Neural crest cell (in vitro differentiated cells): ENCODE results near the gene TMC7. TPM values are rescaled to one million over a fixed set of nuclear protein-coding genes. Genes with fewer than 3 reads are reported as not detected.
A peak's percentile ranks its signal among the peaks of the same experiment; 100 is the strongest.

Source experiments
- DNase-seq: peaks from one replicate; pipeline ENCODE4 v3.0.0; 2021; ENCODE audit warnings: low read depth, mixed read lengths, low spot score
- H3K27ac Mint-ChIP-seq: one replicate; pipeline ENCODE4 v1.8.0; 2021; ENCODE audit warnings: mild to moderate bottlenecking, mixed read lengths; ENCODE audit not compliant: unreplicated experiment
- H3K27me3 Mint-ChIP-seq: 2 replicates; pipeline ENCODE4 v1.8.0; 2021; ENCODE audit warnings: low read depth, mild to moderate bottlenecking, mixed read lengths
- H3K36me3 Mint-ChIP-seq: 2 replicates; pipeline ENCODE4 v1.8.0; 2021; ENCODE audit warnings: low read depth, mild to moderate bottlenecking, mixed read lengths
- H3K4me1 Mint-ChIP-seq: 2 replicates; pipeline ENCODE4 v1.8.0; 2021; ENCODE audit warnings: mixed read lengths
- H3K4me3 Mint-ChIP-seq: one replicate; pipeline ENCODE4 v1.8.0; 2021; ENCODE audit warnings: mild to moderate bottlenecking, mixed read lengths
- H3K9me3 Mint-ChIP-seq: 2 replicates; pipeline ENCODE4 v1.8.0; 2021; ENCODE audit warnings: mixed read lengths
- total RNA-seq: library from RNA; stranded (reverse); gene quantifications from 2 replicates; pipeline ENCODE4 v1.2.1, GENCODE V29; 2021
- TF ChIP-seq, protein P1 (sequence below): fragments of 200-600 bp; sonication (generic); conservative IDR thresholded peaks from 2 replicates; pipeline ENCODE4 v1.5.0; 2021; ENCODE audit warnings: antibody characterized with exemption, mild to moderate bottlenecking

Gene TMC7
- total RNA-seq, 1 donor from 2014 or later: 3.9 TPM

DNA sequence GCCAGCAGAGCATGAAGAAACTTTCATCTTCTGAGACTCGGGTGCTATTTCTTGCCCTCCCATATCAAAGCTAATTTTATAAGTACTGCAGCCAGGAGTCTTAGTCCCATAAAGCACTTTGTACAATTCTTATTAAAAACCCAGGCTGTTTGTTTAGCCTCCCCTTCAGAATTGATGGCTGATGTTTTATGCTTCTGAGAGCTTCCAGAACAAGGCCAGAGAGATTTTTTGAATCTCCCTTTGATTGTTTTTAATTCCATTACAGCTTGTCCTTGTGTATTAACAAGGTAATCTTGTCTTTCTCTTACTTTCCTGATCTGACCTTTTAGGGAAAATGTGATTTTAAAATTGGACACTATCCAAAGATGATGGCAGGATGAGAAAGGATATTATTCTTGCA, 99.9 kb downstream of the TMC7 start:
- H3K4me3 Mint-ChIP-seq: no peak overlapping the region
- peaks cover 23% of the 10 kb centered on the region for H3K36me3 Mint-ChIP-seq
- peaks cover 10% of the 10 kb centered on the region for H3K27me3 Mint-ChIP-seq
- no peak overlapping the region for H3K27ac Mint-ChIP-seq
- TF ChIP-seq, protein P1, sequence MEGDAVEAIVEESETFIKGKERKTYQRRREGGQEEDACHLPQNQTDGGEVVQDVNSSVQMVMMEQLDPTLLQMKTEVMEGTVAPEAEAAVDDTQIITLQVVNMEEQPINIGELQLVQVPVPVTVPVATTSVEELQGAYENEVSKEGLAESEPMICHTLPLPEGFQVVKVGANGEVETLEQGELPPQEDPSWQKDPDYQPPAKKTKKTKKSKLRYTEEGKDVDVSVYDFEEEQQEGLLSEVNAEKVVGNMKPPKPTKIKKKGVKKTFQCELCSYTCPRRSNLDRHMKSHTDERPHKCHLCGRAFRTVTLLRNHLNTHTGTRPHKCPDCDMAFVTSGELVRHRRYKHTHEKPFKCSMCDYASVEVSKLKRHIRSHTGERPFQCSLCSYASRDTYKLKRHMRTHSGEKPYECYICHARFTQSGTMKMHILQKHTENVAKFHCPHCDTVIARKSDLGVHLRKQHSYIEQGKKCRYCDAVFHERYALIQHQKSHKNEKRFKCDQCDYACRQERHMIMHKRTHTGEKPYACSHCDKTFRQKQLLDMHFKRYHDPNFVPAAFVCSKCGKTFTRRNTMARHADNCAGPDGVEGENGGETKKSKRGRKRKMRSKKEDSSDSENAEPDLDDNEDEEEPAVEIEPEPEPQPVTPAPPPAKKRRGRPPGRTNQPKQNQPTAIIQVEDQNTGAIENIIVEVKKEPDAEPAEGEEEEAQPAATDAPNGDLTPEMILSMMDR: no peak
- no peaks in the 10 kb centered on the region for H3K9me3 Mint-ChIP-seq
- peaks cover 7% of the 10 kb centered on the region for H3K4me1 Mint-ChIP-seq
- DNase-seq: no peak

- TF ChIP-seq, protein P1: no peak
- DNase-seq: no peak
- Mint-ChIP-seq H3K27me3 (peaks cover 10% of the 10 kb centered on the region), H3K27ac (no peak overlapping the region), H3K36me3 (peaks cover 18% of the 10 kb centered on the region), H3K9me3 (no peaks in the 10 kb centered on the region), H3K4me1 (peaks cover 7% of the 10 kb centered on the region), H3K4me3 (no peak overlapping the region)
Measured at GRCh38 chr16:19084139-19084538, 100.4 kb downstream of the TMC7 start.

DNA sequence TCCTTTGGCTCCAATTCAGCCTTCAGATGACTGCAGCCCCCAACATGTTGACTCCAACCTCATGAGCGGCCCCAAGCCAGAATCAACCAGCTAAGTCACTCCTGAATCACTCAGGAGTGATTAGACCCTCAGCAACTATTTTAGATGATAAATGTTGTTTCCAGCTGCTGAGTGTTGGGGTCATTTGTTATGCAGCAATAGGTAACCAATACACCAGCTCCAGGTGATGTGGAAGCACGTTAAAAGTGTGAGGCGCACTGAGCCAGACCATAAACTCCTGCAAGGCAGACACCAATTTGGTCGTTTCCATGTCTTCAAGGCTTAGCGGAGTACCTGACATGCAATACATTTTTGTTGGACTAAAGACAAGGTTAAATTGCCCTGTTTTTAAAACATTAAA, 101.1 kb downstream of the TMC7 start:
- no peak overlapping the region for H3K4me3 Mint-ChIP-seq
- H3K27me3 Mint-ChIP-seq: peaks cover 10% of the 10 kb centered on the region
- TF ChIP-seq, protein P1: no peak
- DNase-seq: no peak
- no peak overlapping the region for H3K27ac Mint-ChIP-seq
- H3K36me3 Mint-ChIP-seq: peaks cover 17% of the 10 kb centered on the region
- peaks cover 7% of the 10 kb centered on the region for H3K4me1 Mint-ChIP-seq
- H3K9me3 Mint-ChIP-seq: no peaks in the 10 kb centered on the region

- Mint-ChIP-seq H3K27me3 (peaks cover 10% of the 10 kb centered on the region), H3K36me3 (peaks cover 14% of the 10 kb centered on the region)
- TF ChIP-seq, protein P1: no peak
Measured at GRCh38 chr16:19085679-19086200, 102.0 kb downstream of the TMC7 start.

GRCh38 chr16:19086322-19087199, 102.8 kb downstream of the TMC7 start:
- Mint-ChIP-seq H3K9me3 (no peaks in the 10 kb centered on the region), H3K4me3 (peak overlapping the region; percentile 85), H3K27me3 (peaks cover 10% of the 10 kb centered on the region), H3K4me1 (peaks cover 7% of the 10 kb centered on the region), H3K27ac (no peak overlapping the region), H3K36me3 (peaks cover 6% of the 10 kb centered on the region)
- TF ChIP-seq, protein P1: peak; percentile 99
- DNase-seq: peak; percentile 87

More at GRCh38 chr16:19085679-19086200, 102.0 kb downstream of the TMC7 start:
- Mint-ChIP-seq H3K27ac (no peak overlapping the region), H3K9me3 (no peaks in the 10 kb centered on the region), H3K4me1 (peaks cover 7% of the 10 kb centered on the region), H3K4me3 (no peak overlapping the region)
- DNase-seq: no peak
